ENCODE results near the gene MBP. TPM values are rescaled to one million over a fixed set of nuclear protein-coding genes. Genes with fewer than 3 reads are reported as not detected.
A peak's percentile ranks its signal among the peaks of the same experiment; 100 is the strongest.

The MBP gene
- total and polyA plus RNA-seq, 10 of the 15 experiments (the other 5 are each of a cell fraction or from before 2014, with no cell fraction given), result 12.2 to 67.8 (median 42.1) TPM

DNA sequence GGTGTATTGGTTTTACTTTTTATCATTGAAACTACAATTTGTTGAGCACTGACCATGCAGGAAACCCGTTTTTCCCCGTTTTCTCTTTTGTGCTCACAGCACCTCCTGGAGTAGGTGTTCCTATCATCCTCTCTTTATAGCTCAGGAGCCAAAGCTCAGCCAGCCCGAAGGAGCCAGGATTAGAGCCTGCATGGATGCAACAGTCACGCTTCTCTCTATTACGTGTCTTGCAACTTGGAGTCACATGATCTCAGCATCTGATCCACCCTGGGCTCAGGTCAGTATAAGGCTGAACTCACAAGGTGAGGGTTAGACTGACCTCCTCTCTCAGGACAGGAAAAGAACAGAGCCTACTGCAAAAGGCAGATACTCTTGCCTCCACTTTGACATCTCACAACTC is 150.5 kb downstream of the MBP start:
- Histone ChIP-seq H4K20me1 (ENCODE audit: control insufficient read depth, insufficient read depth) (no peaks in the 10 kb centered on the region), H3K27ac (ENCODE audit: control insufficient read depth, insufficient read depth) (peak overlapping the region; percentile 69), H2AFZ (ENCODE audit: control insufficient read depth, low read depth, low read length) (peak overlapping the region; percentile 66), H3K4me1 (ENCODE audit: control insufficient read depth, insufficient read depth, low read length) (peaks cover 21% of the 10 kb centered on the region), H3K9me3 (replicated peaks; ENCODE audit: control insufficient read depth, insufficient read depth, low read length) (no peaks in the 10 kb centered on the region), H3K4me3 (0 out of 2 replicates have a peak overlapping the region, but pooled peaks have one; percentile 37), H3K4me2 (ENCODE audit: control insufficient read depth, insufficient read depth) (peak overlapping the region; percentile 48), H3K9ac (ENCODE audit: control insufficient read depth, insufficient read depth, low read length) (no peak overlapping the region), H3K79me2 (ENCODE audit: control insufficient read depth, insufficient read depth, low read length) (no peaks in the 10 kb centered on the region), H3K27me3 (replicated peaks in 1 of 2; ENCODE audit: control insufficient read depth in 2 of 2, insufficient read depth in 2 of 2, low read length in 1 of 2) (no peaks in the 10 kb centered on the region), H3K36me3 (ENCODE audit: control insufficient read depth in 2 of 2, insufficient read depth in 2 of 2, low read length in 1 of 2) (no peaks in the 10 kb centered on the region)
- BruUV-seq (replicated peaks), result no TSS peak
- ChIA-PET RAD21 (ENCODE audit: unreplicated experiment) (interaction anchor here (0.6 to 5.5 kb wide), 22 partner anchors 14 to 299 kb away, joined by 3 to 70 read pairs (median 4); no protein-coding TSS in a partner anchor), SMC1A (ENCODE audit: uncharacterized antibody, unreplicated experiment) (interaction anchor here (0.6 to 7.6 kb wide), 25 partner anchors 8 to 229 kb away, joined by 3 to 140 read pairs (median 5); no protein-coding TSS in a partner anchor), POLR2A (interaction anchor here (0.8 to 1.7 kb wide), 3 partner anchors 17 to 60 kb away, joined by 3 to 8 read pairs (median 5); no protein-coding TSS in a partner anchor), CTCF (interaction anchor here (0.8 to 12.7 kb wide), 31 partner anchors 11 to 229 kb away, joined by 3 to 236 read pairs (median 8); no protein-coding TSS in a partner anchor)
- in situ Hi-C loops (cut with MboI) (loop anchor here (5.0 to 10.0 kb wide), 2 partner anchors 60 to 177 kb away; no protein-coding TSS in a partner anchor), intact Hi-C loops (cut with micrococcal nuclease; ENCODE audit: unreplicated experiment) (loop anchor here (2.0 kb wide), 1 partner anchor 107 kb away; no protein-coding TSS in a partner anchor)
- DNase-seq (ENCODE audit: low read depth, low spot score) (no peak), ATAC-seq (no peak), FAIRE-seq (no peak)
- no peak for TF ChIP-seq ZNF274 (IDR thresholded peaks at IDR 0.05; ENCODE audit: insufficient read depth, insufficient read length)
- TF ChIP-seq, protein P1, sequence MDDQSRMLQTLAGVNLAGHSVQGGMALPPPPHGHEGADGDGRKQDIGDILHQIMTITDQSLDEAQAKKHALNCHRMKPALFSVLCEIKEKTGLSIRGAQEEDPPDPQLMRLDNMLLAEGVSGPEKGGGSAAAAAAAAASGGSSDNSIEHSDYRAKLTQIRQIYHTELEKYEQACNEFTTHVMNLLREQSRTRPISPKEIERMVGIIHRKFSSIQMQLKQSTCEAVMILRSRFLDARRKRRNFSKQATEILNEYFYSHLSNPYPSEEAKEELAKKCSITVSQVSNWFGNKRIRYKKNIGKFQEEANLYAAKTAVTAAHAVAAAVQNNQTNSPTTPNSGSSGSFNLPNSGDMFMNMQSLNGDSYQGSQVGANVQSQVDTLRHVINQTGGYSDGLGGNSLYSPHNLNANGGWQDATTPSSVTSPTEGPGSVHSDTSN (IDR thresholded peaks at IDR 0.05; ENCODE audit: insufficient replicate concordance, low read depth, low read length), result no peak
- no peak for TF ChIP-seq SMAD5 (IDR thresholded peaks at IDR 0.05; ENCODE audit: low read depth)
- TF ChIP-seq, protein P2, sequence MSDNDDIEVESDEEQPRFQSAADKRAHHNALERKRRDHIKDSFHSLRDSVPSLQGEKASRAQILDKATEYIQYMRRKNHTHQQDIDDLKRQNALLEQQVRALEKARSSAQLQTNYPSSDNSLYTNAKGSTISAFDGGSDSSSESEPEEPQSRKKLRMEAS (IDR thresholded peaks at IDR 0.05; ENCODE audit: low read depth, low read length), result no peak
- TF ChIP-seq DPF2 (IDR thresholded peaks at IDR 0.05), result no peak
- TF ChIP-seq HDAC2 (IDR thresholded peaks at IDR 0.05), result no peak
- TF ChIP-seq, protein P3, sequence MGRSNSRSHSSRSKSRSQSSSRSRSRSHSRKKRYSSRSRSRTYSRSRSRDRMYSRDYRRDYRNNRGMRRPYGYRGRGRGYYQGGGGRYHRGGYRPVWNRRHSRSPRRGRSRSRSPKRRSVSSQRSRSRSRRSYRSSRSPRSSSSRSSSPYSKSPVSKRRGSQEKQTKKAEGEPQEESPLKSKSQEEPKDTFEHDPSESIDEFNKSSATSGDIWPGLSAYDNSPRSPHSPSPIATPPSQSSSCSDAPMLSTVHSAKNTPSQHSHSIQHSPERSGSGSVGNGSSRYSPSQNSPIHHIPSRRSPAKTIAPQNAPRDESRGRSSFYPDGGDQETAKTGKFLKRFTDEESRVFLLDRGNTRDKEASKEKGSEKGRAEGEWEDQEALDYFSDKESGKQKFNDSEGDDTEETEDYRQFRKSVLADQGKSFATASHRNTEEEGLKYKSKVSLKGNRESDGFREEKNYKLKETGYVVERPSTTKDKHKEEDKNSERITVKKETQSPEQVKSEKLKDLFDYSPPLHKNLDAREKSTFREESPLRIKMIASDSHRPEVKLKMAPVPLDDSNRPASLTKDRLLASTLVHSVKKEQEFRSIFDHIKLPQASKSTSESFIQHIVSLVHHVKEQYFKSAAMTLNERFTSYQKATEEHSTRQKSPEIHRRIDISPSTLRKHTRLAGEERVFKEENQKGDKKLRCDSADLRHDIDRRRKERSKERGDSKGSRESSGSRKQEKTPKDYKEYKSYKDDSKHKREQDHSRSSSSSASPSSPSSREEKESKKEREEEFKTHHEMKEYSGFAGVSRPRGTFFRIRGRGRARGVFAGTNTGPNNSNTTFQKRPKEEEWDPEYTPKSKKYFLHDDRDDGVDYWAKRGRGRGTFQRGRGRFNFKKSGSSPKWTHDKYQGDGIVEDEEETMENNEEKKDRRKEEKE (IDR thresholded peaks at IDR 0.05), result no peak
- no peak for TF ChIP-seq RAD51 (IDR thresholded peaks at IDR 0.05)
- TF ChIP-seq, protein P4, sequence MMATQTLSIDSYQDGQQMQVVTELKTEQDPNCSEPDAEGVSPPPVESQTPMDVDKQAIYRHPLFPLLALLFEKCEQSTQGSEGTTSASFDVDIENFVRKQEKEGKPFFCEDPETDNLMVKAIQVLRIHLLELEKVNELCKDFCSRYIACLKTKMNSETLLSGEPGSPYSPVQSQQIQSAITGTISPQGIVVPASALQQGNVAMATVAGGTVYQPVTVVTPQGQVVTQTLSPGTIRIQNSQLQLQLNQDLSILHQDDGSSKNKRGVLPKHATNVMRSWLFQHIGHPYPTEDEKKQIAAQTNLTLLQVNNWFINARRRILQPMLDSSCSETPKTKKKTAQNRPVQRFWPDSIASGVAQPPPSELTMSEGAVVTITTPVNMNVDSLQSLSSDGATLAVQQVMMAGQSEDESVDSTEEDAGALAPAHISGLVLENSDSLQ (IDR thresholded peaks at IDR 0.05), result no peak
- TF ChIP-seq NFIC (IDR thresholded peaks at IDR 0.05; ENCODE audit: low read depth, low read length), result no peak
- no peak for TF ChIP-seq NRF1 (conservative IDR thresholded peaks at IDR 0.05; ENCODE audit: low read depth, low read length)
- no peak for TF ChIP-seq POLR2A (IDR thresholded peaks at IDR 0.05; ENCODE audit: low read depth, low read length)
- no peak for TF ChIP-seq TCF7 (IDR thresholded peaks at IDR 0.05; ENCODE audit: borderline replicate concordance)
- no peak for TF ChIP-seq CHD2 (IDR thresholded peaks at IDR 0.05; ENCODE audit: borderline replicate concordance, low read depth, low read length)
- TF ChIP-seq IRF4 (IDR thresholded peaks at IDR 0.05; ENCODE audit: low read depth, low read length), result no peak
- 9% methylated on average over 5 of the region's 5 CpGs for WGBS (ENCODE audit: insufficient coverage, insufficient replicate concordance, low lambda C conversion rate, missing lambda C conversion rate)

All from GM12878 (cell line).